KMS-11 (cell line): Measurements from ENCODE around the gene CSF2.
A peak's percentile ranks its signal among the peaks of the same experiment; 100 is the strongest.

ENCODE experiments used
- H2AFZ ChIP-seq: fragments of 200-600 bp; sonication (generic); 2 replicates; pipeline ENCODE4 v1.6.1; 2016; ENCODE audit warnings: antibody characterized with exemption, mixed run types, low read depth
- H3K27ac ChIP-seq: fragments of 200-600 bp; sonication (generic); 2 replicates; pipeline ENCODE4 v1.6.1; 2016; ENCODE audit warnings: mild to moderate bottlenecking, mixed run types
- H3K27me3 ChIP-seq: fragments of 200-600 bp; sonication (generic); 2 replicates; pipeline ENCODE4 v1.6.1; 2017; ENCODE audit warnings: mild to moderate bottlenecking, low read depth, mixed run types, moderate library complexity; ENCODE audit not compliant: insufficient read depth
- H3K36me3 ChIP-seq: fragments of 200-600 bp; sonication (generic); 2 replicates; pipeline ENCODE4 v1.6.1; 2017; ENCODE audit warnings: mild to moderate bottlenecking, mixed run types; ENCODE audit not compliant: insufficient read depth
- H3K4me1 ChIP-seq: fragments of 200-600 bp; sonication (generic); 2 replicates; pipeline ENCODE4 v1.6.1; 2016; ENCODE audit warnings: mild to moderate bottlenecking, low read depth, mixed run types; ENCODE audit not compliant: poor library complexity, severe bottlenecking
- H3K4me2 ChIP-seq: fragments of 200-600 bp; sonication (generic); 2 replicates; pipeline ENCODE4 v1.7.0; 2016; ENCODE audit warnings: mild to moderate bottlenecking, mixed run types
- H3K4me3 ChIP-seq: fragments of 200-600 bp; sonication (generic); IDR thresholded peaks from 2 replicates; pipeline ENCODE4 v1.6.1; 2017; ENCODE audit warnings: low read depth, low read length, mixed read lengths; ENCODE audit not compliant: insufficient read depth
- H3K79me2 ChIP-seq: fragments of 200-600 bp; sonication (generic); 2 replicates; pipeline ENCODE4 v1.6.1; 2016; ENCODE audit warnings: low read depth, mixed run types; ENCODE audit not compliant: insufficient read depth
- H3K9ac ChIP-seq: fragments of 200-600 bp; sonication (generic); 2 replicates; pipeline ENCODE4 v1.6.1; 2016; ENCODE audit warnings: mild to moderate bottlenecking, mixed run types
- H4K20me1 ChIP-seq: fragments of 200-600 bp; sonication (generic); 2 replicates; pipeline ENCODE4 v1.6.1; 2016; ENCODE audit warnings: mild to moderate bottlenecking, mixed run types; ENCODE audit not compliant: insufficient read depth
- TF ChIP-seq, protein P1 (sequence below): fragments of 200-600 bp; sonication (generic); conservative IDR thresholded peaks from 2 replicates; pipeline ENCODE4 v1.6.1; 2017; ENCODE audit warnings: low read depth, mild to moderate bottlenecking, antibody characterized with exemption, low read length, moderate library complexity, mixed read lengths

CSF2 gene

DNA sequence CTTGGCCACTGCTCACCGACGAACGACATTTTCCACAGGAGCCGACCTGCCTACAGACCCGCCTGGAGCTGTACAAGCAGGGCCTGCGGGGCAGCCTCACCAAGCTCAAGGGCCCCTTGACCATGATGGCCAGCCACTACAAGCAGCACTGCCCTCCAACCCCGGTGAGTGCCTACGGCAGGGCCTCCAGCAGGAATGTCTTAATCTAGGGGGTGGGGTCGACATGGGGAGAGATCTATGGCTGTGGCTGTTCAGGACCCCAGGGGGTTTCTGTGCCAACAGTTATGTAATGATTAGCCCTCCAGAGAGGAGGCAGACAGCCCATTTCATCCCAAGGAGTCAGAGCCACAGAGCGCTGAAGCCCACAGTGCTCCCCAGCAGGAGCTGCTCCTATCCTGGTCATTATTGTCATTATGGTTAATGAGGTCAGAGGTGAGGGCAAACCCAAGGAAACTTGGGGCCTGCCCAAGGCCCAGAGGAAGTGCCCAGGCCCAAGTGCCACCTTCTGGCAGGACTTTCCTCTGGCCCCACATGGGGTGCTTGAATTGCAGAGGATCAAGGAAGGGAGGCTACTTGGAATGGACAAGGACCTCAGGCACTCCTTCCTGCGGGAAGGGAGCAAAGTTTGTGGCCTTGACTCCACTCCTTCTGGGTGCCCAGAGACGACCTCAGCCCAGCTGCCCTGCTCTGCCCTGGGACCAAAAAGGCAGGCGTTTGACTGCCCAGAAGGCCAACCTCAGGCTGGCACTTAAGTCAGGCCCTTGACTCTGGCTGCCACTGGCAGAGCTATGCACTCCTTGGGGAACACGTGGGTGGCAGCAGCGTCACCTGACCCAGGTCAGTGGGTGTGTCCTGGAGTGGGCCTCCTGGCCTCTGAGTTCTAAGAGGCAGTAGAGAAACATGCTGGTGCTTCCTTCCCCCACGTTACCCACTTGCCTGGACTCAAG is 1.5 kb downstream of the CSF2 start:
- no peaks in the 10 kb centered on the region for H3K79me2 ChIP-seq
- TF ChIP-seq, protein P1, sequence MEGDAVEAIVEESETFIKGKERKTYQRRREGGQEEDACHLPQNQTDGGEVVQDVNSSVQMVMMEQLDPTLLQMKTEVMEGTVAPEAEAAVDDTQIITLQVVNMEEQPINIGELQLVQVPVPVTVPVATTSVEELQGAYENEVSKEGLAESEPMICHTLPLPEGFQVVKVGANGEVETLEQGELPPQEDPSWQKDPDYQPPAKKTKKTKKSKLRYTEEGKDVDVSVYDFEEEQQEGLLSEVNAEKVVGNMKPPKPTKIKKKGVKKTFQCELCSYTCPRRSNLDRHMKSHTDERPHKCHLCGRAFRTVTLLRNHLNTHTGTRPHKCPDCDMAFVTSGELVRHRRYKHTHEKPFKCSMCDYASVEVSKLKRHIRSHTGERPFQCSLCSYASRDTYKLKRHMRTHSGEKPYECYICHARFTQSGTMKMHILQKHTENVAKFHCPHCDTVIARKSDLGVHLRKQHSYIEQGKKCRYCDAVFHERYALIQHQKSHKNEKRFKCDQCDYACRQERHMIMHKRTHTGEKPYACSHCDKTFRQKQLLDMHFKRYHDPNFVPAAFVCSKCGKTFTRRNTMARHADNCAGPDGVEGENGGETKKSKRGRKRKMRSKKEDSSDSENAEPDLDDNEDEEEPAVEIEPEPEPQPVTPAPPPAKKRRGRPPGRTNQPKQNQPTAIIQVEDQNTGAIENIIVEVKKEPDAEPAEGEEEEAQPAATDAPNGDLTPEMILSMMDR, result no peak
- no peak overlapping the region for H3K4me3 ChIP-seq
- no peak overlapping the region for H3K27ac ChIP-seq
- peaks cover 17% of the 10 kb centered on the region for H3K4me1 ChIP-seq
- H3K9ac ChIP-seq, result no peak overlapping the region
- H3K27me3 ChIP-seq, result no peaks in the 10 kb centered on the region
- H2AFZ ChIP-seq, result peak overlapping the region; percentile 24; the same call in 1 of the 2 replicates
- no peaks in the 10 kb centered on the region for H3K36me3 ChIP-seq
- no peak overlapping the region for H3K4me2 ChIP-seq
- no peaks in the 10 kb centered on the region for H4K20me1 ChIP-seq

DNA sequence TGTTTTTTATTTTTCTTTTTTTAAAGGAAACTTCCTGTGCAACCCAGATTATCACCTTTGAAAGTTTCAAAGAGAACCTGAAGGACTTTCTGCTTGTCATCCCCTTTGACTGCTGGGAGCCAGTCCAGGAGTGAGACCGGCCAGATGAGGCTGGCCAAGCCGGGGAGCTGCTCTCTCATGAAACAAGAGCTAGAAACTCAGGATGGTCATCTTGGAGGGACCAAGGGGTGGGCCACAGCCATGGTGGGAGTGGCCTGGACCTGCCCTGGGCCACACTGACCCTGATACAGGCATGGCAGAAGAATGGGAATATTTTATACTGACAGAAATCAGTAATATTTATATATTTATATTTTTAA is 2.1 kb downstream of the CSF2 start:
- no peak overlapping the region for H3K4me3 ChIP-seq
- TF ChIP-seq, protein P1, result no peak
- H3K36me3 ChIP-seq, result no peaks in the 10 kb centered on the region
- no peaks in the 10 kb centered on the region for H3K27me3 ChIP-seq
- H3K9ac ChIP-seq, result no peak overlapping the region
- no peak overlapping the region for H3K4me2 ChIP-seq
- H4K20me1 ChIP-seq, result no peaks in the 10 kb centered on the region
- H3K27ac ChIP-seq, result no peak overlapping the region
- no peaks in the 10 kb centered on the region for H3K79me2 ChIP-seq
- H3K4me1 ChIP-seq, result peaks cover 17% of the 10 kb centered on the region
- H2AFZ ChIP-seq, result peak overlapping the region; percentile 24; the same call in 1 of the 2 replicates

DNA sequence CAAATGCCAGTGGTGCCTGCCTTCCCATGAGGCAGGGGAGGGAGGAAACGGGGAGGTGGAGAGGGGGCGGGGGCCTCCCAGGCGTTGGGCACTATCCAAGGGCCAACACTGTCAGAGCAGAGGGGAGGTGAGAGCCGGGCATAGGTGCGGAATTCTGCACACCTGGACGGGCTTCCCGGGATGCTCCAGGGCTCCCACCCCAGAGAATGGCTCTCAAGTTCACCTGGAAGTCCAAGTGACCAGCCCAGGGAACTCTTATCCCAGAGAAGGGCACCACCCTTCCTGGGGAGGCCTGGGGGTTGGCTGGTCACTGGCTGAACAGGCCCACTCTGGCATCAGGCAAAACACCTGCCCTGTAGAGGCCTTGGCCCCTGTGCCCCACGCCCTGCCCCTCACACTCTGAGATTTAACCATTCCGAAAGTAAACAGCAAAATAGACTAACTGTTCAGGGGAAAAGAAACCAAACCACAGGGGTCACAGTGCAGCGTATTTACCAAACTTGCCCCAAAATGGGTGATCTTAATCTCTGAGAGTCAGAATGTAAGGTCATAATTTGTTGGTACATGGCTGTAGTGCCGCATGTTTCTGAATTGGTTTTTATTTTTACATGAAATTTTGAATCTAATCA is 2.7 kb downstream of the CSF2 start:
- TF ChIP-seq, protein P1, result no peak
- no peak overlapping the region for H3K4me2 ChIP-seq
- no peak overlapping the region for H3K9ac ChIP-seq
- no peaks in the 10 kb centered on the region for H3K27me3 ChIP-seq
- no peak overlapping the region for H3K4me3 ChIP-seq
- no peaks in the 10 kb centered on the region for H4K20me1 ChIP-seq
- no peaks in the 10 kb centered on the region for H3K36me3 ChIP-seq
- no peaks in the 10 kb centered on the region for H3K79me2 ChIP-seq
- peaks cover 17% of the 10 kb centered on the region for H3K4me1 ChIP-seq
- no peak overlapping the region for H3K27ac ChIP-seq
- H2AFZ ChIP-seq, result no peak overlapping the region

DNA sequence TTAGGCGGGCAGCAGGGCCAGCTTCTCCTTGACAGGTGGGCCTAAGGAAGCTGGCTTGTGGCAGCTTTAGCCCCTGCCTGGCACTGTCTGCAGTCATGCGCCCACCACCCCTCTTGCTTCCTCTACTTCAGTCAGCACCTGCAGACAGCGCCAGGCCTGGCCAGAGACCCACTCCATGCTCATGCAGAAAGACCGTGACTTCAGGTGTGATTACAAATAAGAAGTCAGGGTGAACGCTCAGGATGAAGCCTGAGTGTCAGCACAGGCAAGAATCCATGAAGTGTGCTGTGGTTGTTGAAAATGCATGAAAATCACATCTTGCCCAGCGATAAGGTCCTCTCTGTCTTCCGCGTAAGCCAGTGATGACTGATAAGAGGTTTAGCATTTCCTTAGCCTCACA is 3.4 kb downstream of the CSF2 start:
- H3K4me1 ChIP-seq, result peaks cover 17% of the 10 kb centered on the region
- no peaks in the 10 kb centered on the region for H3K27me3 ChIP-seq
- H3K27ac ChIP-seq, result no peak overlapping the region
- H3K9ac ChIP-seq, result no peak overlapping the region
- no peaks in the 10 kb centered on the region for H3K79me2 ChIP-seq
- H4K20me1 ChIP-seq, result no peaks in the 10 kb centered on the region
- no peak overlapping the region for H3K4me2 ChIP-seq
- H3K36me3 ChIP-seq, result no peaks in the 10 kb centered on the region
- TF ChIP-seq, protein P1, result no peak
- H2AFZ ChIP-seq, result no peak overlapping the region
- no peak overlapping the region for H3K4me3 ChIP-seq
